Ovary (tissue), 3 donors: ENCODE results near the gene METTL13.

ENCODE experiments used
- POLR2A ChIP-seq: fragments of 450-650 bp; IDR thresholded peaks from one replicate; pipeline ENCODE4 v1.6.1; 2017; ENCODE audit warnings: antibody characterized with exemption, mild to moderate bottlenecking, moderate library complexity
- TF ChIP-seq, protein P1 (sequence below), 3 donors: fragments of 450-650 bp in 2 of 3; fragments of 200-600 bp in 1 of 3; IDR thresholded peaks; one replicate each; pipeline versions ENCODE4 v1.5.1 to v1.8.0; 2016 to 2022; ENCODE audit warnings: antibody characterized with exemption in 3 of 3, mild to moderate bottlenecking in 1 of 3
- donor health status: DM: no; HTN: no; CAD: no.

GRCh38 chr1:171800851-171801250 lies 19.4 kb downstream of the METTL13 start:
- TF ChIP-seq, protein P1, sequence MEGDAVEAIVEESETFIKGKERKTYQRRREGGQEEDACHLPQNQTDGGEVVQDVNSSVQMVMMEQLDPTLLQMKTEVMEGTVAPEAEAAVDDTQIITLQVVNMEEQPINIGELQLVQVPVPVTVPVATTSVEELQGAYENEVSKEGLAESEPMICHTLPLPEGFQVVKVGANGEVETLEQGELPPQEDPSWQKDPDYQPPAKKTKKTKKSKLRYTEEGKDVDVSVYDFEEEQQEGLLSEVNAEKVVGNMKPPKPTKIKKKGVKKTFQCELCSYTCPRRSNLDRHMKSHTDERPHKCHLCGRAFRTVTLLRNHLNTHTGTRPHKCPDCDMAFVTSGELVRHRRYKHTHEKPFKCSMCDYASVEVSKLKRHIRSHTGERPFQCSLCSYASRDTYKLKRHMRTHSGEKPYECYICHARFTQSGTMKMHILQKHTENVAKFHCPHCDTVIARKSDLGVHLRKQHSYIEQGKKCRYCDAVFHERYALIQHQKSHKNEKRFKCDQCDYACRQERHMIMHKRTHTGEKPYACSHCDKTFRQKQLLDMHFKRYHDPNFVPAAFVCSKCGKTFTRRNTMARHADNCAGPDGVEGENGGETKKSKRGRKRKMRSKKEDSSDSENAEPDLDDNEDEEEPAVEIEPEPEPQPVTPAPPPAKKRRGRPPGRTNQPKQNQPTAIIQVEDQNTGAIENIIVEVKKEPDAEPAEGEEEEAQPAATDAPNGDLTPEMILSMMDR (IDR thresholded peaks at IDR 0.05): no peak
- TF ChIP-seq POLR2A: no peak
